Measurements from ENCODE around the gene GDA.
"Not testable (repeated sequence)": the region's sequence is repeated elsewhere in the genome, so short reads cannot be mapped to it uniquely, and the experiment has no call there.

Gene GDA

GRCh38 chr9:72204062-72204461 lies 54.8 kb downstream of the GDA start:
- no peak for DNase-seq (ENCODE audit: low read depth in 1 of 2, low spot score in 1 of 2)

- DNase-seq (ENCODE audit: low read depth in 1 of 2, low spot score in 1 of 2): no peak
Measured at GRCh38 chr9:72205513-72205912, 56.3 kb downstream of the GDA start.

GRCh38 chr9:72207278-72207677 lies 58.0 kb downstream of the GDA start:
- DNase-seq (ENCODE audit: low read depth in 1 of 2, low spot score in 1 of 2): no peak

- no peak for DNase-seq (ENCODE audit: low read depth in 1 of 2, low spot score in 1 of 2)
Measured at GRCh38 chr9:72210522-72210921, 61.3 kb downstream of the GDA start.

- DNase-seq (ENCODE audit: low read depth in 1 of 2, low spot score in 1 of 2): no peak
Measured at GRCh38 chr9:72211047-72211446, 61.8 kb downstream of the GDA start.

GRCh38 chr9:72213906-72214305 lies 64.7 kb downstream of the GDA start:
- DNase-seq (ENCODE audit: low read depth in 1 of 2, low spot score in 1 of 2): no peak

- DNase-seq (ENCODE audit: low read depth in 1 of 2, low spot score in 1 of 2): no peak
Measured at GRCh38 chr9:72217306-72217842, 68.1 kb downstream of the GDA start.

GRCh38 chr9:72220589-72220988 lies 71.3 kb downstream of the GDA start:
- no peak for DNase-seq (ENCODE audit: low read depth in 1 of 2, low spot score in 1 of 2)

- no peak for DNase-seq (ENCODE audit: low read depth in 1 of 2, low spot score in 1 of 2)
Measured at GRCh38 chr9:72226146-72226812, 77.0 kb downstream of the GDA start.

GRCh38 chr9:72228282-72228681 lies 79.0 kb downstream of the GDA start:
- no peak for DNase-seq (ENCODE audit: low read depth in 1 of 2, low spot score in 1 of 2)

- DNase-seq (ENCODE audit: low read depth in 1 of 2, low spot score in 1 of 2): no peak
Measured at GRCh38 chr9:72232778-72233177, 83.5 kb downstream of the GDA start.

GRCh38 chr9:72247549-72247948 lies 98.3 kb downstream of the GDA start:
- DNase-seq (ENCODE audit: low read depth in 1 of 2, low spot score in 1 of 2): no peak

GRCh38 chr9:72251589-72251988 lies 102.3 kb downstream of the GDA start:
- no peak for DNase-seq (ENCODE audit: low read depth in 1 of 2, low spot score in 1 of 2)

GRCh38 chr9:72254901-72255545 lies 105.8 kb downstream of the GDA start:
- no peak for DNase-seq (ENCODE audit: low read depth in 1 of 2, low spot score in 1 of 2)

GRCh38 chr9:72255569-72255968 lies 106.3 kb downstream of the GDA start:
- DNase-seq (ENCODE audit: low read depth in 1 of 2, low spot score in 1 of 2): no peak

GRCh38 chr9:72256931-72257330 lies 107.7 kb downstream of the GDA start:
- DNase-seq (ENCODE audit: low read depth in 1 of 2, low spot score in 1 of 2): no peak

- DNase-seq (ENCODE audit: low read depth in 1 of 2, low spot score in 1 of 2): no peak
Measured at GRCh38 chr9:72257814-72258213, 108.6 kb downstream of the GDA start.

- DNase-seq (ENCODE audit: low read depth in 1 of 2, low spot score in 1 of 2): no peak
Measured at GRCh38 chr9:72262063-72262462, 112.8 kb downstream of the GDA start.

GRCh38 chr9:72263572-72263971 lies 114.3 kb downstream of the GDA start:
- no peak for DNase-seq (ENCODE audit: low read depth in 1 of 2, low spot score in 1 of 2)

- DNase-seq (ENCODE audit: low read depth in 1 of 2, low spot score in 1 of 2): no peak
Measured at GRCh38 chr9:72268961-72269360, 119.7 kb downstream of the GDA start.

GRCh38 chr9:72270359-72270758 lies 121.1 kb downstream of the GDA start:
- DNase-seq (ENCODE audit: low read depth in 1 of 2, low spot score in 1 of 2): not testable (repeated sequence)

GRCh38 chr9:72271613-72272478 lies 122.6 kb downstream of the GDA start:
- DNase-seq (ENCODE audit: low read depth in 1 of 2, low spot score in 1 of 2): peak in 1 of 2 donors; percentile 9

Data from activated T-helper 1 cell treated with anti-CD3 and anti-CD28 coated beads, Interleukin-2, amount 50 U/mL, for 16 hours (primary cell).